Testis (tissue), 2 donors: ENCODE results near the gene SIGLEC15.

Experiments
- POLR2A ChIP-seq: fragments of 450-650 bp; IDR thresholded peaks from one replicate; pipeline ENCODE4 v1.6.1; 2017; ENCODE audit warnings: antibody characterized with exemption, mild to moderate bottlenecking, moderate library complexity
- TF ChIP-seq, protein P1 (sequence below), 3 experiments: fragments of 450-650 bp in 2 of 3; fragments of 200-600 bp in 1 of 3; sonication (generic) in 1 of 3; IDR thresholded peaks; one replicate each; pipeline ENCODE4 v1.5.1; 2016 to 2019; ENCODE audit warnings: antibody characterized with exemption in 3 of 3, mild to moderate bottlenecking in 2 of 3, moderate library complexity in 1 of 3

DNA sequence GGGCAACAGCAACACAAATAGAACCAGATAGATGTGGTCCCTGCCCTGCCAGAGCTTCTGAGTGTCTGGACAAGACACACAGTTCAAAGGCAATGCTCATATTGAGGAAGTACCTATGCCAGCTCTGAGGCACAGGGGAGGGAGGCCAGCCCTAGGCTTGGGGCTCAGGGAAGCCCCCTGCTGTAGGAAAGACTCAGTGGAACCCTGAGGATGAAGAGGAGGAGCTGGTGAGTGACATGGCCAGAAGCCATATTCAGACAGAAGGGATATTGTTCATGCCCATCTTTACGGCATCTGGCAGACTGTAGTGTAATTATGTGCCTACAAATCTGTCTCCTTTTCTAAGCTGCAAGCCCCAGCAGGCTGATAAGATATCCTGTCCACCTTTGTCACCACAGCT lies 8.8 kb downstream of the SIGLEC15 start:
- TF ChIP-seq, protein P1, sequence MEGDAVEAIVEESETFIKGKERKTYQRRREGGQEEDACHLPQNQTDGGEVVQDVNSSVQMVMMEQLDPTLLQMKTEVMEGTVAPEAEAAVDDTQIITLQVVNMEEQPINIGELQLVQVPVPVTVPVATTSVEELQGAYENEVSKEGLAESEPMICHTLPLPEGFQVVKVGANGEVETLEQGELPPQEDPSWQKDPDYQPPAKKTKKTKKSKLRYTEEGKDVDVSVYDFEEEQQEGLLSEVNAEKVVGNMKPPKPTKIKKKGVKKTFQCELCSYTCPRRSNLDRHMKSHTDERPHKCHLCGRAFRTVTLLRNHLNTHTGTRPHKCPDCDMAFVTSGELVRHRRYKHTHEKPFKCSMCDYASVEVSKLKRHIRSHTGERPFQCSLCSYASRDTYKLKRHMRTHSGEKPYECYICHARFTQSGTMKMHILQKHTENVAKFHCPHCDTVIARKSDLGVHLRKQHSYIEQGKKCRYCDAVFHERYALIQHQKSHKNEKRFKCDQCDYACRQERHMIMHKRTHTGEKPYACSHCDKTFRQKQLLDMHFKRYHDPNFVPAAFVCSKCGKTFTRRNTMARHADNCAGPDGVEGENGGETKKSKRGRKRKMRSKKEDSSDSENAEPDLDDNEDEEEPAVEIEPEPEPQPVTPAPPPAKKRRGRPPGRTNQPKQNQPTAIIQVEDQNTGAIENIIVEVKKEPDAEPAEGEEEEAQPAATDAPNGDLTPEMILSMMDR (IDR thresholded peaks at IDR 0.05) = no peak
- no peak for TF ChIP-seq POLR2A
